Activated CD4-positive, alpha-beta T cell treated with anti-CD3 and anti-CD28 coated beads for 24 hours (primary cell): Measurements from ENCODE around the gene EHBP1.
"Not testable (repeated sequence)": the region's sequence is repeated elsewhere in the genome, so short reads cannot be mapped to it uniquely, and the experiment has no call there.

ENCODE experiments used
- DNase-seq, 2 donors: peaks; one replicate each; pipeline ENCODE4 v3.0.0-alpha.2; 2020; ENCODE audit warnings: low read depth in 2 of 2

Gene EHBP1

GRCh38 chr2:62705859-62706720 is 577 bp downstream of the EHBP1 start:
- peak; percentile 2 to 21 for DNase-seq

- DNase-seq, result no peak
These were observed 1.4 kb downstream of the EHBP1 start for GRCh38 chr2:62706721-62707521.

- no peak for DNase-seq
These were observed 3.2 kb downstream of the EHBP1 start for GRCh38 chr2:62708751-62709150.

- no peak for DNase-seq
These were observed 6.5 kb downstream of the EHBP1 start for GRCh38 chr2:62711832-62712494.

GRCh38 chr2:62713196-62713595 is 7.7 kb downstream of the EHBP1 start:
- not testable (repeated sequence) for DNase-seq

- DNase-seq, result no peak
These were observed 8.3 kb downstream of the EHBP1 start for GRCh38 chr2:62713837-62714236.

GRCh38 chr2:62716768-62717167 is 11.3 kb downstream of the EHBP1 start:
- DNase-seq, result no peak

GRCh38 chr2:62717503-62718081 is 12.1 kb downstream of the EHBP1 start:
- DNase-seq, result no peak

GRCh38 chr2:62718225-62718822 is 12.8 kb downstream of the EHBP1 start:
- no peak for DNase-seq

- DNase-seq, result no peak
These were observed 14.2 kb downstream of the EHBP1 start for GRCh38 chr2:62719757-62720156.

GRCh38 chr2:62722679-62723078 is 17.2 kb downstream of the EHBP1 start:
- DNase-seq, result no peak

GRCh38 chr2:62723253-62723652 is 17.7 kb downstream of the EHBP1 start:
- DNase-seq, result no peak

- no peak for DNase-seq
These were observed 18.6 kb downstream of the EHBP1 start for GRCh38 chr2:62724106-62724505.

GRCh38 chr2:62724886-62725711 is 19.6 kb downstream of the EHBP1 start:
- no peak for DNase-seq

- no peak for DNase-seq
These were observed 20.2 kb downstream of the EHBP1 start for GRCh38 chr2:62725712-62726055.

- no peak for DNase-seq
These were observed 21.9 kb downstream of the EHBP1 start for GRCh38 chr2:62727259-62727867.

- DNase-seq, result no peak
These were observed 22.5 kb downstream of the EHBP1 start for GRCh38 chr2:62727876-62728566.

GRCh38 chr2:62731275-62731674 is 25.8 kb downstream of the EHBP1 start:
- DNase-seq, result no peak

GRCh38 chr2:62732262-62732777 is 26.8 kb downstream of the EHBP1 start:
- no peak for DNase-seq

- no peak for DNase-seq
These were observed 28.0 kb downstream of the EHBP1 start for GRCh38 chr2:62733546-62733945.
